ENCODE data around the gene C19orf53.

DNA sequence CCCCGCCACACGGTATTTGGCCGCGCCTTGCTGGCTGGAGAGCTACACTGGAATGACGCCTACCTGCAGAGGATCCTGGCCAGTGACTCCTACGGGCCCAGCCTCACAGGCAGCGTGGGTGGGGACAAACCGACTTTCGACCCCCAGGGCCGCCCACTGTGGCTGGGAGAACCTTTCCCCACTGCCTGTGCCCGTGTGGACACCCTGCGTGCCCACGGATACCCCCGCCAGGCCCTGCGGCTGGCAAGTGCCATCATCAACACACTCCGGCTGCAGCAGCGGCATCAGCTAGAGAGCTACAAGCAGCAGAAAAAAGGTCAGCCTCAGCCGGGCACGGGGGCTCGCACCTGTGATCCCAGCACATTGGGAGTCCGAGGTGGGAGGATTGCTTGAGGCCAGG lies 40.3 kb downstream of the C19orf53 start:
- TF ChIP-seq, protein P1, sequence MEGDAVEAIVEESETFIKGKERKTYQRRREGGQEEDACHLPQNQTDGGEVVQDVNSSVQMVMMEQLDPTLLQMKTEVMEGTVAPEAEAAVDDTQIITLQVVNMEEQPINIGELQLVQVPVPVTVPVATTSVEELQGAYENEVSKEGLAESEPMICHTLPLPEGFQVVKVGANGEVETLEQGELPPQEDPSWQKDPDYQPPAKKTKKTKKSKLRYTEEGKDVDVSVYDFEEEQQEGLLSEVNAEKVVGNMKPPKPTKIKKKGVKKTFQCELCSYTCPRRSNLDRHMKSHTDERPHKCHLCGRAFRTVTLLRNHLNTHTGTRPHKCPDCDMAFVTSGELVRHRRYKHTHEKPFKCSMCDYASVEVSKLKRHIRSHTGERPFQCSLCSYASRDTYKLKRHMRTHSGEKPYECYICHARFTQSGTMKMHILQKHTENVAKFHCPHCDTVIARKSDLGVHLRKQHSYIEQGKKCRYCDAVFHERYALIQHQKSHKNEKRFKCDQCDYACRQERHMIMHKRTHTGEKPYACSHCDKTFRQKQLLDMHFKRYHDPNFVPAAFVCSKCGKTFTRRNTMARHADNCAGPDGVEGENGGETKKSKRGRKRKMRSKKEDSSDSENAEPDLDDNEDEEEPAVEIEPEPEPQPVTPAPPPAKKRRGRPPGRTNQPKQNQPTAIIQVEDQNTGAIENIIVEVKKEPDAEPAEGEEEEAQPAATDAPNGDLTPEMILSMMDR (IDR thresholded peaks at IDR 0.05): no peak
- no peak for TF ChIP-seq POLR2A (IDR thresholded peaks at IDR 0.05)

Measured in esophagus squamous epithelium (tissue), 4 donors.